Gastrocnemius medialis (tissue), 4 donors: Measurements from ENCODE around the gene HDAC10. TPM values are rescaled to one million over a fixed set of nuclear protein-coding genes. Genes with fewer than 3 reads are reported as not detected.

Experiments
- ATAC-seq, 2 donors: fragments of 150-250 bp; one replicate each; pipeline ENCODE4 v1.9.1; 2016
- DNase-seq, 2 donors: peaks; one replicate each; pipeline ENCODE4 v3.0.0-alpha.2; 2019
- H3K27ac ChIP-seq, 4 donors: fragments of 200-600 bp; sonication (generic); 1 replicate in 1 of 4; 2 replicates in 3 of 4; pipeline ENCODE4 v1.5.1; 2016 to 2018; ENCODE audit warnings: mild to moderate bottlenecking in 2 of 4, moderate library complexity in 1 of 4
- H3K27me3 ChIP-seq, 3 donors: fragments of 200-600 bp; sonication (generic) in 2 of 3; 1 replicate in 1 of 3; 2 replicates in 2 of 3; pipeline versions ENCODE4 v1.5.1 to v1.6.0; 2016 to 2019; ENCODE audit warnings: mild to moderate bottlenecking in 1 of 3, moderate library complexity in 1 of 3
- H3K36me3 ChIP-seq, 2 donors: fragments of 200-600 bp; sonication (generic) in 1 of 2; one replicate each; pipeline ENCODE4 v1.5.1; 2017 to 2018
- H3K4me1 ChIP-seq, 2 donors: fragments of 200-600 bp; sonication (generic) in 1 of 2; one replicate each; pipeline ENCODE4 v1.5.1; 2016 to 2017; ENCODE audit warnings: mild to moderate bottlenecking in 2 of 2
- H3K4me3 ChIP-seq, 4 donors: fragments of 200-600 bp; sonication (generic) in 3 of 4; 1 replicate in 1 of 4; 2 replicates in 3 of 4; pipeline ENCODE4 v1.5.1; 2016 to 2019; ENCODE audit warnings: mild to moderate bottlenecking in 2 of 4
- H3K9me3 ChIP-seq, 3 donors: fragments of 200-600 bp; sonication (generic) in 2 of 3; 1 replicate in 1 of 3; 2 replicates in 2 of 3; pipeline ENCODE4 v1.5.1; 2016 to 2019
- CTCF ChIP-seq, 5 experiments: fragments of 450-650 bp in 3 of 5; fragments of 200-600 bp in 2 of 5; sonication (generic) in 2 of 5; IDR thresholded peaks in 4 of 5; conservative IDR thresholded peaks in 1 of 5; 1 replicate in 4 of 5; 2 replicates in 1 of 5; pipeline ENCODE4 v1.5.1; 2016 to 2019; ENCODE audit warnings: antibody characterized with exemption in 5 of 5, mild to moderate bottlenecking in 3 of 5, moderate library complexity in 3 of 5
- POLR2A ChIP-seq, 2 donors: fragments of 450-650 bp; IDR thresholded peaks; one replicate each; pipeline ENCODE4 v1.6.1; 2017; ENCODE audit warnings: antibody characterized with exemption in 2 of 2, mild to moderate bottlenecking in 2 of 2, moderate library complexity in 2 of 2
- in situ Hi-C, 4 donors: fragments of 200-750 bp; cut with MboI; loops; one replicate each; pipeline versions ENCODE4 v1.15.0 to v1.8.0; 2017; ENCODE audit warnings: low sequenced_read_pairs in 4 of 4
- intact Hi-C: fragments of 100-400 bp; cut with DNase I; formaldehyde crosslinking; loops from one replicate; pipeline ENCODE4 v1.15.1; 2023; ENCODE audit warnings: low total_unique reads
- total RNA-seq, 4 donors: library from RNA; depleted of rRNA; stranded (reverse); fragments of >200 nt; gene quantifications; one replicate each; pipeline versions ENCODE4 v1.1.0 to v1.2.3, GENCODE V29; 2016

Gene HDAC10
- total RNA-seq, 4 donors from 2014 or later: 4.1 to 24.9 (median 8.6) TPM

GRCh38 chr22:50264946-50265669 is 14.0 kb upstream of the HDAC10 start:
- Histone ChIP-seq H3K4me3 (no peak overlapping the region), H3K27ac (no peak overlapping the region), H3K9me3 (no peaks in the 10 kb centered on the region), H3K4me1 (peaks cover 28 to 48% of the 10 kb centered on the region in 2 donors), H3K36me3 (no peaks in the 10 kb centered on the region), H3K27me3 (peaks cover 0 to 4% (median 2%) of the 10 kb centered on the region in 3 donors)
- no peak for TF ChIP-seq CTCF (IDR thresholded peaks at IDR 0.05 in 4 of 5, conservative IDR thresholded peaks at IDR 0.05 in 1 of 5)
- no peak for TF ChIP-seq POLR2A (IDR thresholded peaks at IDR 0.05)
- ATAC-seq (no peak), DNase-seq (no peak)
- in situ Hi-C loops: no loop called here
- intact Hi-C loops: no loop called here

GRCh38 chr22:50264104-50264745 is 13.2 kb upstream of the HDAC10 start:
- in situ Hi-C loops: no loop called here
- intact Hi-C loops: no loop called here
- H3K4me1 ChIP-seq: peaks cover 28 to 50% of the 10 kb centered on the region in 2 donors
- no peak for DNase-seq
- H3K9me3 ChIP-seq: no peaks in the 10 kb centered on the region
- no peaks in the 10 kb centered on the region for H3K36me3 ChIP-seq
- no peak overlapping the region for H3K4me3 ChIP-seq
- H3K27me3 ChIP-seq: peaks cover 0 to 2% (median 0%) of the 10 kb centered on the region in 3 donors
- TF ChIP-seq CTCF (IDR thresholded peaks at IDR 0.05 in 4 of 5, conservative IDR thresholded peaks at IDR 0.05 in 1 of 5): no peak
- no peak for TF ChIP-seq POLR2A (IDR thresholded peaks at IDR 0.05)
- no peak for ATAC-seq
- no peak overlapping the region for H3K27ac ChIP-seq

GRCh38 chr22:50262973-50263617 is 12.0 kb upstream of the HDAC10 start:
- in situ Hi-C loops: no loop called here

GRCh38 chr22:50262460-50262911 is 11.4 kb upstream of the HDAC10 start:
- TF ChIP-seq CTCF (IDR thresholded peaks at IDR 0.05 in 4 of 5, conservative IDR thresholded peaks at IDR 0.05 in 1 of 5) (no peak), POLR2A (IDR thresholded peaks at IDR 0.05) (peak in 1 of 2 donors; percentile 47)
- Histone ChIP-seq H3K9me3 (no peaks in the 10 kb centered on the region), H3K4me3 (peak overlapping the region in 3 of 4 donors; percentile 47 to 68 (median 67)), H3K27me3 (no peaks in the 10 kb centered on the region), H3K36me3 (no peaks in the 10 kb centered on the region), H3K27ac (peak overlapping the region; percentile 96 to 99 (median 98)), H3K4me1 (peaks cover 25 to 56% of the 10 kb centered on the region in 2 donors)
- in situ Hi-C loops (no loop called here), intact Hi-C loops (no loop called here)
- DNase-seq (peak; percentile 85 to 93), ATAC-seq (peak; percentile 23 to 38)

More at GRCh38 chr22:50262973-50263617, 12.0 kb upstream of the HDAC10 start:
- Histone ChIP-seq H3K36me3 (no peaks in the 10 kb centered on the region), H3K27ac (peak overlapping the region; percentile 96 to 99 (median 98)), H3K4me3 (no peak overlapping the region), H3K9me3 (no peaks in the 10 kb centered on the region), H3K4me1 (peaks cover 23 to 52% of the 10 kb centered on the region in 2 donors), H3K27me3 (no peaks in the 10 kb centered on the region)
- ATAC-seq: no peak
- peak in 1 of 2 donors; percentile 37 for DNase-seq
- TF ChIP-seq POLR2A (IDR thresholded peaks at IDR 0.05) (no peak), CTCF (IDR thresholded peaks at IDR 0.05 in 4 of 5, conservative IDR thresholded peaks at IDR 0.05 in 1 of 5) (no peak)
- intact Hi-C loops: no loop called here
